SK-N-SH treated with all-trans-retinoic acid at 6 μM for 48 hours (cell line): Measurements from ENCODE around the gene ACE2.

ENCODE experiments used
- ATAC-seq: fragments of 200-7000 bp; cut with Tn5 transposase; 3 replicates; pipeline ENCODE4 v1.9.1; 2020; ENCODE audit warnings: mild to moderate bottlenecking, moderate library complexity
- ARNTL ChIP-seq: fragments of 450-650 bp; formaldehyde crosslinking; IDR thresholded peaks from 2 replicates; pipeline ENCODE4 v1.5.0; 2020; ENCODE audit warnings: low read depth, mild to moderate bottlenecking, moderate library complexity, borderline replicate concordance
- BACH2 ChIP-seq: fragments of 250-450 bp; sonication (Bioruptor Pico); IDR thresholded peaks from 2 replicates; pipeline ENCODE4 v1.9.0; 2021; ENCODE audit warnings: mild to moderate bottlenecking, borderline replicate concordance
- CSDC2 ChIP-seq: fragments of 250-450 bp; sonication (Bioruptor Pico); IDR thresholded peaks from 2 replicates; pipeline ENCODE4 v1.5.0; 2020; ENCODE audit warnings: mild to moderate bottlenecking, moderate library complexity
- ESRRG ChIP-seq: fragments of 250-450 bp; sonication (Bioruptor Pico); IDR thresholded peaks from 2 replicates; pipeline ENCODE4 v1.6.1; 2021; ENCODE audit warnings: mild to moderate bottlenecking
- GLIS3 ChIP-seq: fragments of 250-450 bp; sonication (Bioruptor Pico); IDR thresholded peaks from 2 replicates; pipeline ENCODE4 v1.5.0; 2020; ENCODE audit warnings: mild to moderate bottlenecking, moderate library complexity
- ISL1 ChIP-seq: fragments of 250-450 bp; sonication (Bioruptor Pico); IDR thresholded peaks from 2 replicates; pipeline ENCODE4 v2.1.2; 2022; ENCODE audit warnings: mild to moderate bottlenecking, moderate library complexity
- OSR1 ChIP-seq: fragments of 250-450 bp; sonication (Bioruptor Pico); IDR thresholded peaks from 2 replicates; pipeline ENCODE4 v1.8.0; 2022; ENCODE audit warnings: moderate library complexity, mild to moderate bottlenecking, inconsistent platforms
- PPARA ChIP-seq: fragments of 250-450 bp; sonication (Bioruptor Pico); IDR thresholded peaks from 2 replicates; pipeline ENCODE4 v1.5.0; 2020; ENCODE audit warnings: mild to moderate bottlenecking, borderline replicate concordance
- RARB ChIP-seq: fragments of 250-450 bp; sonication (Bioruptor Pico); IDR thresholded peaks from 2 replicates; pipeline ENCODE4 v1.8.0; 2021; ENCODE audit warnings: mild to moderate bottlenecking, moderate library complexity
- SNAI2 ChIP-seq: fragments of 250-450 bp; sonication (Bioruptor Pico); IDR thresholded peaks from 2 replicates; pipeline ENCODE4 v1.5.0; 2020; ENCODE audit warnings: mild to moderate bottlenecking, moderate library complexity
- TCF4 ChIP-seq: fragments of 250-450 bp; sonication (Bioruptor Pico); IDR thresholded peaks from 2 replicates; pipeline ENCODE4 v1.8.0; 2021; ENCODE audit warnings: mild to moderate bottlenecking, moderate library complexity, borderline replicate concordance
- TOX ChIP-seq: fragments of 250-450 bp; sonication (Bioruptor Pico); IDR thresholded peaks from 2 replicates; pipeline ENCODE4 v1.8.0; 2021; ENCODE audit warnings: mild to moderate bottlenecking, moderate library complexity, borderline replicate concordance
- ZC3H10 ChIP-seq: fragments of 250-450 bp; sonication (Bioruptor Pico); IDR thresholded peaks from 2 replicates; pipeline ENCODE4 v1.5.1; 2021; ENCODE audit warnings: mild to moderate bottlenecking, moderate library complexity
- ZFP3 ChIP-seq: fragments of 250-450 bp; sonication (Bioruptor Pico); IDR thresholded peaks from 2 replicates; pipeline ENCODE4 v1.5.0; 2020; ENCODE audit warnings: mild to moderate bottlenecking, moderate library complexity
- ZFP30 ChIP-seq: fragments of 450-650 bp; formaldehyde crosslinking; IDR thresholded peaks from 2 replicates; pipeline ENCODE4 v1.5.0; 2022; ENCODE audit warnings: mild to moderate bottlenecking, moderate library complexity
- ZNF565 ChIP-seq: fragments of 450-650 bp; formaldehyde crosslinking; conservative IDR thresholded peaks from 2 replicates; pipeline ENCODE4 v1.5.0; 2020; ENCODE audit warnings: low read depth, mild to moderate bottlenecking, moderate library complexity
- ZNF70 ChIP-seq: fragments of 450-650 bp; formaldehyde crosslinking; IDR thresholded peaks from 2 replicates; pipeline ENCODE4 v1.5.0; 2020; ENCODE audit warnings: mild to moderate bottlenecking, moderate library complexity
- ZNF8 ChIP-seq: fragments of 450-650 bp; formaldehyde crosslinking; IDR thresholded peaks from 2 replicates; pipeline ENCODE4 v1.5.0; 2020; ENCODE audit warnings: mild to moderate bottlenecking, moderate library complexity
- TF ChIP-seq, protein P1 (sequence below): fragments of 250-450 bp; sonication (Bioruptor Pico); IDR thresholded peaks from 2 replicates; pipeline ENCODE4 v1.8.0; 2020; ENCODE audit warnings: mild to moderate bottlenecking, moderate library complexity, borderline replicate concordance
- TF ChIP-seq, protein P2 (sequence below): fragments of 250-450 bp; sonication (Bioruptor Pico); IDR thresholded peaks from 2 replicates; pipeline ENCODE4 v1.5.1; 2021; ENCODE audit warnings: mild to moderate bottlenecking, moderate library complexity
- TF ChIP-seq, protein P3 (sequence below): fragments of 250-450 bp; sonication (Bioruptor Pico); IDR thresholded peaks from 2 replicates; pipeline ENCODE4 v1.5.1; 2020; ENCODE audit warnings: low read depth, mild to moderate bottlenecking, moderate library complexity
- TF ChIP-seq, protein P4 (sequence below): fragments of 250-450 bp; sonication (Bioruptor Pico); IDR thresholded peaks from 2 replicates; pipeline ENCODE4 v1.5.0; 2020; ENCODE audit warnings: mild to moderate bottlenecking, moderate library complexity
- TF ChIP-seq, protein P5 (sequence below): fragments of 250-450 bp; sonication (Bioruptor Pico); IDR thresholded peaks from 2 replicates; pipeline ENCODE4 v1.8.0; 2021; ENCODE audit warnings: low read depth, mild to moderate bottlenecking, moderate library complexity, borderline replicate concordance

The ACE2 gene

DNA sequence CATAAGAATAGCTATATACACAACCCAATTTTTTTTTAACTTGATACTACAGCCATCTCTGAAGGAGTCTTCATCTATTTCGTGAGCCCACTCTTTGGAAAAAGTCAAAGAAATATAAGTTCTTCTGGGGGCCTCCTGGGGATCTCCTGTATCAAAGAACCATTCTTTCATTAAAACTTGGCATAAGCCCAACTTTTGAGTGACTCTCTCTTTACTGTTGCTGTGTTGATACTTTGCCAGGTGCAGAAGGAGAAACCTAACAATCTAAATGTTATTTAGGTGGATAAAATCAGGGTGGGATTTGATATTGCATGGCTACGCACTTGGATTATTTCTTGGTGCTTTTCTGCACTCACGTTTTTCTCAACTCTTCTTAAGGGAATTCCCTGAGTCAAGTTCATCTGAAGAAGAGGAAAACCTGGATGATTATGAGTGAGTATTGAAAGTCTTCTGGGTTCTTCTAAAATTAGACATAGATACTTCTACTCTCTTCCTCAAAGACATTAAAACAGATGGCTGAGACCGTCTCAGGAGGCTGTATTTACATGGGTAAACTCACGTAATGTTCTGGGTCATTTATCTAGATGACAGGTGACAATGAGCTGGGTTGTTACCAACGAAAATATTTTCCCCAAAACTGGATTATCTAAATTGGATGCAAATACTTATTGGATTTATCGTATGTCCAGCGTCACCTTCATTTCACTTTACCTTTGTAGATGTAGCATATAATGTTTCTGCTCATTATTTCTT lies 74.9 kb downstream of the ACE2 start:
- ATAC-seq = no peak
- TF ChIP-seq TCF4 (no peak), ZNF8 (no peak), OSR1 (CRISPR knock-in tag) (no peak), GLIS3 (CRISPR knock-in tag) (no peak), ZFP3 (CRISPR knock-in tag) (no peak), ESRRG (CRISPR knock-in tag) (no peak), CSDC2 (CRISPR knock-in tag) (no peak), SNAI2 (CRISPR knock-in tag) (no peak), PPARA (CRISPR knock-in tag) (no peak), ZFP30 (CRISPR knock-in tag) (no peak), ZC3H10 (CRISPR knock-in tag) (no peak), ZNF565 (CRISPR knock-in tag) (no peak), TOX (CRISPR knock-in tag) (no peak), ARNTL (no peak), BACH2 (CRISPR knock-in tag) (no peak), ZNF70 (CRISPR knock-in tag) (no peak)
- TF ChIP-seq, protein P1, sequence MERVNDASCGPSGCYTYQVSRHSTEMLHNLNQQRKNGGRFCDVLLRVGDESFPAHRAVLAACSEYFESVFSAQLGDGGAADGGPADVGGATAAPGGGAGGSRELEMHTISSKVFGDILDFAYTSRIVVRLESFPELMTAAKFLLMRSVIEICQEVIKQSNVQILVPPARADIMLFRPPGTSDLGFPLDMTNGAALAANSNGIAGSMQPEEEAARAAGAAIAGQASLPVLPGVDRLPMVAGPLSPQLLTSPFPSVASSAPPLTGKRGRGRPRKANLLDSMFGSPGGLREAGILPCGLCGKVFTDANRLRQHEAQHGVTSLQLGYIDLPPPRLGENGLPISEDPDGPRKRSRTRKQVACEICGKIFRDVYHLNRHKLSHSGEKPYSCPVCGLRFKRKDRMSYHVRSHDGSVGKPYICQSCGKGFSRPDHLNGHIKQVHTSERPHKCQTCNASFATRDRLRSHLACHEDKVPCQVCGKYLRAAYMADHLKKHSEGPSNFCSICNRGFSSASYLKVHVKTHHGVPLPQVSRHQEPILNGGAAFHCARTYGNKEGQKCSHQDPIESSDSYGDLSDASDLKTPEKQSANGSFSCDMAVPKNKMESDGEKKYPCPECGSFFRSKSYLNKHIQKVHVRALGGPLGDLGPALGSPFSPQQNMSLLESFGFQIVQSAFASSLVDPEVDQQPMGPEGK (CRISPR knock-in tag) = no peak
- TF ChIP-seq, protein P2, sequence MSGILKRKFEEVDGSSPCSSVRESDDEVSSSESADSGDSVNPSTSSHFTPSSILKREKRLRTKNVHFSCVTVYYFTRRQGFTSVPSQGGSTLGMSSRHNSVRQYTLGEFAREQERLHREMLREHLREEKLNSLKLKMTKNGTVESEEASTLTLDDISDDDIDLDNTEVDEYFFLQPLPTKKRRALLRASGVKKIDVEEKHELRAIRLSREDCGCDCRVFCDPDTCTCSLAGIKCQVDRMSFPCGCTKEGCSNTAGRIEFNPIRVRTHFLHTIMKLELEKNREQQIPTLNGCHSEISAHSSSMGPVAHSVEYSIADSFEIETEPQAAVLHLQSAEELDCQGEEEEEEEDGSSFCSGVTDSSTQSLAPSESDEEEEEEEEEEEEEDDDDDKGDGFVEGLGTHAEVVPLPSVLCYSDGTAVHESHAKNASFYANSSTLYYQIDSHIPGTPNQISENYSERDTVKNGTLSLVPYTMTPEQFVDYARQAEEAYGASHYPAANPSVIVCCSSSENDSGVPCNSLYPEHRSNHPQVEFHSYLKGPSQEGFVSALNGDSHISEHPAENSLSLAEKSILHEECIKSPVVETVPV (CRISPR knock-in tag) = no peak
- TF ChIP-seq, protein P3, sequence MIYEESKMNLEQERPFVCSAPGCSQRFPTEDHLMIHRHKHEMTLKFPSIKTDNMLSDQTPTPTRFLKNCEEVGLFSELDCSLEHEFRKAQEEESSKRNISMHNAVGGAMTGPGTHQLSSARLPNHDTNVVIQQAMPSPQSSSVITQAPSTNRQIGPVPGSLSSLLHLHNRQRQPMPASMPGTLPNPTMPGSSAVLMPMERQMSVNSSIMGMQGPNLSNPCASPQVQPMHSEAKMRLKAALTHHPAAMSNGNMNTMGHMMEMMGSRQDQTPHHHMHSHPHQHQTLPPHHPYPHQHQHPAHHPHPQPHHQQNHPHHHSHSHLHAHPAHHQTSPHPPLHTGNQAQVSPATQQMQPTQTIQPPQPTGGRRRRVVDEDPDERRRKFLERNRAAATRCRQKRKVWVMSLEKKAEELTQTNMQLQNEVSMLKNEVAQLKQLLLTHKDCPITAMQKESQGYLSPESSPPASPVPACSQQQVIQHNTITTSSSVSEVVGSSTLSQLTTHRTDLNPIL (CRISPR knock-in tag) = no peak
- TF ChIP-seq, protein P4, sequence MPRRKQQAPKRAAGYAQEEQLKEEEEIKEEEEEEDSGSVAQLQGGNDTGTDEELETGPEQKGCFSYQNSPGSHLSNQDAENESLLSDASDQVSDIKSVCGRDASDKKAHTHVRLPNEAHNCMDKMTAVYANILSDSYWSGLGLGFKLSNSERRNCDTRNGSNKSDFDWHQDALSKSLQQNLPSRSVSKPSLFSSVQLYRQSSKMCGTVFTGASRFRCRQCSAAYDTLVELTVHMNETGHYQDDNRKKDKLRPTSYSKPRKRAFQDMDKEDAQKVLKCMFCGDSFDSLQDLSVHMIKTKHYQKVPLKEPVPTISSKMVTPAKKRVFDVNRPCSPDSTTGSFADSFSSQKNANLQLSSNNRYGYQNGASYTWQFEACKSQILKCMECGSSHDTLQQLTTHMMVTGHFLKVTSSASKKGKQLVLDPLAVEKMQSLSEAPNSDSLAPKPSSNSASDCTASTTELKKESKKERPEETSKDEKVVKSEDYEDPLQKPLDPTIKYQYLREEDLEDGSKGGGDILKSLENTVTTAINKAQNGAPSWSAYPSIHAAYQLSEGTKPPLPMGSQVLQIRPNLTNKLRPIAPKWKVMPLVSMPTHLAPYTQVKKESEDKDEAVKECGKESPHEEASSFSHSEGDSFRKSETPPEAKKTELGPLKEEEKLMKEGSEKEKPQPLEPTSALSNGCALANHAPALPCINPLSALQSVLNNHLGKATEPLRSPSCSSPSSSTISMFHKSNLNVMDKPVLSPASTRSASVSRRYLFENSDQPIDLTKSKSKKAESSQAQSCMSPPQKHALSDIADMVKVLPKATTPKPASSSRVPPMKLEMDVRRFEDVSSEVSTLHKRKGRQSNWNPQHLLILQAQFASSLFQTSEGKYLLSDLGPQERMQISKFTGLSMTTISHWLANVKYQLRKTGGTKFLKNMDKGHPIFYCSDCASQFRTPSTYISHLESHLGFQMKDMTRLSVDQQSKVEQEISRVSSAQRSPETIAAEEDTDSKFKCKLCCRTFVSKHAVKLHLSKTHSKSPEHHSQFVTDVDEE (CRISPR knock-in tag) = no peak
- TF ChIP-seq, all 23 proteins: peak for 0

DNA sequence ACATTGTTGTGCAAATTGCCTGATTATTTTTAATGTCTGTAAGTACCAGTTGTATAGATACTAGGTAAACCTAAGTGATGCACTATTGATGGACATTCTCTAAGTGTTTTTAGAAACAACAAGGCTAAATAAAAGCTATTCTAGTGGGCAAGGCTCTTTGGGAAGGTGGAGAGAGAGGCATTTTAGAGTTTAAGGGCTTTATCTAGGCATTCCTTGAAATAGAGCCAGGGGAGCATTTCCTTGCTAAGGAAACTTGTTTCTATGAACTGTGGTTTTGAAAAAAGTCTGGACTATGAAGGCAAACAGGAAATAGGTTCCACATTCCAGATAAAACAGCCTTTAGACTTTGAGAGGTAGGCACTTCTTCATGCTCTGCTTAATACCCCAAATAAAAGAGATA lies 76.3 kb downstream of the ACE2 start:
- TF ChIP-seq ISL1 (CRISPR knock-in tag) (peak; percentile 61), ARNTL (no peak)
- ATAC-seq = no peak

DNA sequence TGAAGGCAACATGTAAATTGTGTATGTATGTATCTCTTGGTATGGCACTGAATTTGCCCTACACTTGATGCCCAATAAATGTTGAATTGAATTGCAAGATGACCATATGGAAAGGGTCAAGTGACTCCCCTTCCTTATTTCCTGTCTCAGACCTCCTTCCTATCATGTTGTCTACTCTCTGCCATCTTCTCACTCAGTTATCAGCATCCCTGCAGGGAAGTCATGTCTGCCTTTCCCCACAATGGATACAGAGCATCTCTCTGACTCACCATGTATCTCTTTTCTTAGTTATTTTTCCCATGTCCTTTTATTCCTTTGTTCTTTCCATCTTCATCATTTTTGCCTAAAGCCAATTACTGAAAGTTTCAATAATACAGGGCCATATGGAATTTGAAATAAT lies 77.7 kb downstream of the ACE2 start:
- ATAC-seq = no peak
- TF ChIP-seq ZFP30 (CRISPR knock-in tag) = no peak
- TF ChIP-seq, protein P3 (CRISPR knock-in tag) = no peak
- TF ChIP-seq, protein P2 (CRISPR knock-in tag) = no peak
- TF ChIP-seq TOX (CRISPR knock-in tag) = no peak
- no peak for TF ChIP-seq ARNTL
- TF ChIP-seq, protein P5, sequence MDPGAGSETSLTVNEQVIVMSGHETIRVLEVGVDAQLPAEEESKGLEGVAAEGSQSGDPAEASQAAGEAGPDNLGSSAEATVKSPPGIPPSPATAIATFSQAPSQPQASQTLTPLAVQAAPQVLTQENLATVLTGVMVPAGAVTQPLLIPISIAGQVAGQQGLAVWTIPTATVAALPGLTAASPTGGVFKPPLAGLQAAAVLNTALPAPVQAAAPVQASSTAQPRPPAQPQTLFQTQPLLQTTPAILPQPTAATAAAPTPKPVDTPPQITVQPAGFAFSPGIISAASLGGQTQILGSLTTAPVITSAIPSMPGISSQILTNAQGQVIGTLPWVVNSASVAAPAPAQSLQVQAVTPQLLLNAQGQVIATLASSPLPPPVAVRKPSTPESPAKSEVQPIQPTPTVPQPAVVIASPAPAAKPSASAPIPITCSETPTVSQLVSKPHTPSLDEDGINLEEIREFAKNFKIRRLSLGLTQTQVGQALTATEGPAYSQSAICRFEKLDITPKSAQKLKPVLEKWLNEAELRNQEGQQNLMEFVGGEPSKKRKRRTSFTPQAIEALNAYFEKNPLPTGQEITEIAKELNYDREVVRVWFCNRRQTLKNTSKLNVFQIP (CRISPR knock-in tag) = no peak
- no peak for TF ChIP-seq RARB (CRISPR knock-in tag)
- TF ChIP-seq, protein P4 (CRISPR knock-in tag) = no peak
